Psoas muscle (tissue), 8 donors: ENCODE measurements around the gene SPATA2L. TPM values are rescaled to one million over a fixed set of nuclear protein-coding genes. Genes with fewer than 3 reads are reported as not detected.
A peak's percentile ranks its signal among the peaks of the same experiment; 100 is the strongest.

Experiments
- ATAC-seq, 4 donors: fragments of 200-7000 bp; cut with Tn5 transposase; one replicate each; pipeline ENCODE4 v1.9.1; 2020; ENCODE audit warnings: moderate library complexity in 3 of 4, mild to moderate bottlenecking in 2 of 4
- DNase-seq, 2 donors: peaks; one replicate each; pipeline ENCODE4 v3.0.0-alpha.2; 2020
- H3K27ac ChIP-seq: fragments of 200-600 bp; one replicate; pipeline ENCODE4 v1.8.0; 2022
- H3K27me3 ChIP-seq, 3 donors: fragments of 200-600 bp in 1 of 3; one replicate each; pipeline versions ENCODE4 v1.6.1 to v1.8.0; 2013 to 2022; ENCODE audit warnings: low read length in 2 of 3, mild to moderate bottlenecking in 2 of 3, moderate library complexity in 1 of 3; ENCODE audit not compliant: insufficient read depth in 3 of 3
- H3K36me3 ChIP-seq, 2 donors: fragments of 200-600 bp in 1 of 2; one replicate each; pipeline versions ENCODE4 v1.6.1 to v1.8.0; 2013 to 2022; ENCODE audit warnings: low read depth in 1 of 2, mild to moderate bottlenecking in 1 of 2, moderate library complexity in 1 of 2; ENCODE audit not compliant: insufficient read depth in 1 of 2
- H3K4me1 ChIP-seq: fragments of 200-600 bp; one replicate; pipeline ENCODE4 v1.8.0; 2022
- H3K4me3 ChIP-seq: fragments of 200-600 bp; one replicate; pipeline ENCODE4 v1.8.0; 2022; ENCODE audit warnings: mild to moderate bottlenecking
- H3K9me3 ChIP-seq: fragments of 200-600 bp; one replicate; pipeline ENCODE4 v1.8.0; 2022
- WGBS, 3 donors: extraction: QIAGEN DNeasy Blood & Tissue Kit; methylation state at CpG; one replicate each; pipeline versions ENCODE4 v1.1.6 to v1.1.7; 2013; 5-methylcytosine and 5-hydroxymethylcytosine counted together
- intact Hi-C, 2 donors: fragments of 100-400 bp; cut with DNase I; formaldehyde crosslinking; loops; one replicate each; pipeline versions ENCODE4 v1.11.0 to v1.14.2; 2022
- polyA plus RNA-seq, 3 donors: library from polyadenylated mRNA; stranded (reverse); fragments of 200-250 nt; gene quantifications; one replicate each; pipeline ENCODE4 v1.2.3, GENCODE V29; 2013
- total RNA-seq, 4 donors: library from RNA; stranded (reverse); fragmentation: NEBNext Ultra II Directional in 2 of 4; extraction: Animal tissue kit (Norgen Biotek cat#: 25700) in 2 of 4; gene quantifications; one replicate each; pipeline versions ENCODE4 v1.2.1 to v1.2.4, GENCODE V29; 2021 to 2023
- TF ChIP-seq, protein P1 (sequence below): fragments of 200-600 bp; IDR thresholded peaks from one replicate; pipeline ENCODE4 v1.8.0; 2022; ENCODE audit warnings: antibody characterized with exemption
- donor health status: healthy with polysubstance abuse.
- donor health status: DM: no; HTN: no; CAD: no; lungs with moderate emphysema.
- donor health status: Bipolar disorder and iron deficiency.
- donor health status: healthy.
- donor health status: DM: yes; HTN: yes; CAD: no.
- donor health status: DM: no; HTN: no; CAD: no.
- donor health status: DM: no; HTN: no; CAD: no.
- donor health status: DM: yes; HTN: yes; CAD: no.

SPATA2L gene
- total and polyA plus RNA-seq, 7 donors = 0.56 to 5.9 (median 1.3) TPM

DNA sequence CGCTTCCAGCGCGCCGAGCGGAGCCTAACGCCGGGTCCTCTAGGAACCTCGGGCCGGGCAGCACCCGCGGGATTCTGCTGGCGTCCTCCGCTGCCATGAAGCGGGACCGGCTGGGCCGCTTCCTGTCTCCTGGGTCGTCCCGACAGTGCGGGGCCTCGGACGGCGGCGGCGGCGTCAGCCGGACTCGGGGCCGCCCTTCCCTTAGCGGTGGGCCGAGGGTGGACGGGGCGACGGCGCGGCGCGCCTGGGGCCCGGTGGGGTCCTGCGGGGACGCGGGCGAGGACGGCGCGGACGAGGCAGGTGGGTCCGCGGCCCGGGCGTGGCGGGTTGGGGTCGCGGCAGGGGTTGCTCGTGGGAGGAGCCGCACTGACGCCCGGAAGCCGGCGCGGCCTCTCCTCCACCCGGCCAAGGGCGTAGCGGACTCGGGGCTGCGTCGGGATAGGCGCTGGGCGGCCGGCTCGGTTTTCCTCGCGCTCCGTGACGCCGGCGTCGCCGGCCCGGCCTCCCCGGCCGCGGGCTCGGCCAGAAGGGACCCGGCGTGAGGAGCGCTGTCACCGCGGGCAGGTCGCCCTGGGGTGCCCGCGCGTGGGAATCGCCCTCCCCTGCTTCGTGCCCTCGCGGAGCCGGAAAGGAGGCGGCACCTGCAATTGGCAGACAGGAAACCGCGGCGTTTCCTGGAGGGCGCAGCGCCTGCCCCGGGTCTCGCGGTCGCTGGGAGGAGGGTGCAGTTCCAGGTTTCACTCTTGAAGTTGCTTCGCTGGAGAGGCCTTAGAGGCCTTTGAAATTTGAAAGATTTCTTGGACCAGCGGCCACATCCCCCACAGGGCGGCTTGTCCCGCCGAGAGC, 20.3 kb upstream of the SPATA2L start:
- TF ChIP-seq, protein P1, sequence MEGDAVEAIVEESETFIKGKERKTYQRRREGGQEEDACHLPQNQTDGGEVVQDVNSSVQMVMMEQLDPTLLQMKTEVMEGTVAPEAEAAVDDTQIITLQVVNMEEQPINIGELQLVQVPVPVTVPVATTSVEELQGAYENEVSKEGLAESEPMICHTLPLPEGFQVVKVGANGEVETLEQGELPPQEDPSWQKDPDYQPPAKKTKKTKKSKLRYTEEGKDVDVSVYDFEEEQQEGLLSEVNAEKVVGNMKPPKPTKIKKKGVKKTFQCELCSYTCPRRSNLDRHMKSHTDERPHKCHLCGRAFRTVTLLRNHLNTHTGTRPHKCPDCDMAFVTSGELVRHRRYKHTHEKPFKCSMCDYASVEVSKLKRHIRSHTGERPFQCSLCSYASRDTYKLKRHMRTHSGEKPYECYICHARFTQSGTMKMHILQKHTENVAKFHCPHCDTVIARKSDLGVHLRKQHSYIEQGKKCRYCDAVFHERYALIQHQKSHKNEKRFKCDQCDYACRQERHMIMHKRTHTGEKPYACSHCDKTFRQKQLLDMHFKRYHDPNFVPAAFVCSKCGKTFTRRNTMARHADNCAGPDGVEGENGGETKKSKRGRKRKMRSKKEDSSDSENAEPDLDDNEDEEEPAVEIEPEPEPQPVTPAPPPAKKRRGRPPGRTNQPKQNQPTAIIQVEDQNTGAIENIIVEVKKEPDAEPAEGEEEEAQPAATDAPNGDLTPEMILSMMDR = no peak
- peak; percentile 23 to 26 (median 24) for ATAC-seq
- H3K36me3 ChIP-seq = peaks cover 3 to 44% of the 10 kb centered on the region in 2 donors
- intact Hi-C loops = loop anchor here in 1 of 2 donors (1.0 kb wide), 1 partner anchor 64 kb away; the partner anchor contains the start of genes CHMP1A and SPATA33
- H3K4me3 ChIP-seq = peak overlapping the region; percentile 97
- WGBS, 3 donors = 1 to 4% (median 2%) methylated on average over 44 to 112 of the region's 112 CpGs
- no peaks in the 10 kb centered on the region for H3K9me3 ChIP-seq
- DNase-seq = peak; percentile 61 to 77
- peaks cover 31% of the 10 kb centered on the region for H3K4me1 ChIP-seq
- no peaks in the 10 kb centered on the region for H3K27me3 ChIP-seq
- peak overlapping the region; percentile 98 for H3K27ac ChIP-seq

DNA sequence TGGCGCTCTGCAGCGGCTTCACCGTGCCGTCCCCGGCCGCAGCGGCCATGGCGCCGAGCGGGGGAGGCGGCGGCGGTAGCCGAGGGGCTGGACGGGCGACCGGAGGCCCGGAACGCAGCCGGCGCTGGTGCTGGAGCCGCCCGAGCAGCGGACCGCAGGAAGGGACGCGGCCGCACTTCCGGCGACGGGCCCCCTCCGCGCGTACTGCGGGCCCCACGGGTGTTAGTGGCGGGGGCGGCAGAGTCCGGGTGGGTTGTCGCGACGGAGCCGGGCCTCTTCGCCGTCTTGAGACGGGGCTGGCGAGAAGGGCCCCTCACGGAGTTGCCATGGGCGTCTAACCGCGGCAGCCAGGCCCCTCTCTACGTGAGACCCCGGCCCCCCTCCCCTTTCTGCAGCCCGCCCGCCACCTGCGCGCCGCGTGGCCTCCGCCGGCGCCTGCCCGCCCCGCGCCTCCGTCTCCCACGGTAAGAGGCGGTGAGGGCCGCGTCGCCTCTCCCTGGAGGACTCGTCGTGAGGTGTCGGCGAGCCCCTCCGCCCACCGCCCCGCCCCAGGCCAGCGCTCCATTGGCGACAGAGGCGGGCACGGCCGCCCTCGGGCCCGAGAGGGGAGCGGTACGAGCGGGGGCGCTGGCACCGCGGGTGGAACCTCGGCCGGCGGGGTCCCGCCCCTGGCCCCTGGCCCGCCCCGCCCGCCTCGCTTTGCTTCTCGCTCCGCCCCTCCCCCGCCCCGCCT, 19.5 kb upstream of the SPATA2L start, which contains the start of the genes VPS9D1 and ZNF276:
Gene VPS9D1 (minus strand): TSS at position 86 of the 733 bp plus-strand sequence. CDS start 37 bp downstream, at position 49.
Gene ZNF276 (plus strand): TSS at position 725 of the 733 bp plus-strand sequence. CDS start 104 bp downstream, outside the sequence.
- Histone ChIP-seq H3K4me1 (peaks cover 31% of the 10 kb centered on the region), H3K27ac (peak within 1 kb of the TSS; percentile 98), H3K27me3 (no peaks in the 10 kb centered on the region), H3K9me3 (no peaks in the 10 kb centered on the region), H3K4me3 (peak within 1 kb of the TSS; percentile 97), H3K36me3 (peaks cover 3 to 40% of the 10 kb centered on the region in 2 donors)
- TF ChIP-seq, protein P1 = no peak
- 0 to 1% (median 0%) methylated on average over 40 to 103 of the region's 103 CpGs for WGBS, 3 donors
- intact Hi-C loops = loop anchor here in 1 of 2 donors (1.0 kb wide), 1 partner anchor 64 kb away; the partner anchor contains the start of genes CHMP1A and SPATA33
- ATAC-seq (peak; percentile 88 to 94 (median 90)), DNase-seq (peak; percentile 86 to 89)

DNA sequence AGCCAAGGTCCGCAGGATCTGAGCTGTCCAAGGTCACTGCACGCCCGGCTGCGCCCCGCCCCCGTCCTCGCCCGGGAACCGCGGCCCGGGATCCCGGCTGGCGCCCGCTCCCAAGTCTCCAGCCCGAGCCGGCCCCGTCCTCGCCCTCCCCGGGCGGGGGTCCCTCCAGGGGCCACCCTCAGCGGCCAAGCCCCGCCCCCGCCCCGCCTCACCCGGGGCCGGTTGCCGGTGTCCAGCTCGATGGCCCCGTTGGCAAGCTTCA, 19.0 kb upstream of the SPATA2L start:
- H3K27me3 ChIP-seq = no peaks in the 10 kb centered on the region
- intact Hi-C loops = no loop called here
- no peaks in the 10 kb centered on the region for H3K9me3 ChIP-seq
- ATAC-seq = peak; percentile 22 to 44 (median 40)
- H3K27ac ChIP-seq = peak overlapping the region; percentile 98
- DNase-seq = peak in 1 of 2 donors; percentile 45
- H3K4me1 ChIP-seq = peaks cover 31% of the 10 kb centered on the region
- WGBS, 3 donors = 1 to 2% (median 1%) methylated on average over 9 to 29 of the region's 29 CpGs
- H3K4me3 ChIP-seq = peak overlapping the region; percentile 97
- TF ChIP-seq, protein P1 = no peak
- H3K36me3 ChIP-seq = peaks cover 3 to 35% of the 10 kb centered on the region in 2 donors

DNA sequence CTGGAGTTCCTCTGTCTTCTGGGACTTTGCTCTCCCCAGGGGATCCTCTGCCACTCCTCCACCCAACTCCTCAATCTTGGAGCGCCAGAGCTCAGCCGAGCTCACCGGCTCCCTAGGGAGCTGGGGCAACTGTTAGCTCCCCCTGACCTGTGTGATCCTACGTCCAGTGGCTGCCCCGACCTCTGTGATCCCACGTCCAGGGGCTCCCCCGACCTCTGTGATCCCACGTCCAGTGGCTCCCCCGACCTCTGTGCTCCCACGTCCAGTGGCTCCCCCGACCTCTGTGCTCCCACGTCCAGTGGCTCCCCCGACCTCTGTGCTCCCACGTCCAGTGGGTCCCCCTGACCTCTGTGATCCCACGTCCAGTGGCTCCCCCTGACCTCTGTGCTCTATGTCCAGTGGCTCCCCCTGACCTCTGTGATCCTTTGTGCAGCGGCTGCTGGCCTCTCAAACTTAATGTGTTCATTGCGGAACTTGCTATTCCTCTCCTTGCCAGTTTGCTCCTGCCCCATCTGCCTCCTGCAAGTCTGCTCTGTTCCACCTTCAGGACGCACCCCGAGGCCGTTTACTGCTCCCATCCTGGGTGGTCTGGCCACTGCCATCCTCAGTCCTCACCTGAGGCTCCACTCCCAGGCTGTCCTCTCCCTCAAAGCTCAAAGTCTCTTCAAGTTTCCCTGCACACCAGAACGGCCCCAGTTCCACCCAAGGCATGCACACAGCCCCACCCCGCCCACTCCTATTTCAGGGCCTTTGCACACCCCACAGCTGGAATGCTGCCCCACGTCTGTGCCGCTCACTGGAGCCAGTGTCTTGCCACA, 16.4 kb upstream of the SPATA2L start:
- Histone ChIP-seq H3K27ac (no peak overlapping the region), H3K9me3 (no peaks in the 10 kb centered on the region), H3K4me3 (no peak overlapping the region), H3K4me1 (peaks cover 18% of the 10 kb centered on the region), H3K27me3 (no peaks in the 10 kb centered on the region), H3K36me3 (peaks cover 0 to 9% of the 10 kb centered on the region in 2 donors)
- intact Hi-C loops = no loop called here
- no peak for ATAC-seq
- 82 to 91% (median 85%) methylated on average over 23 to 24 of the region's 24 CpGs for WGBS, 3 donors
- TF ChIP-seq, protein P1 = no peak
- DNase-seq = no peak
